GM18870 (cell line): Measurements from ENCODE around the gene RNF167.

Experiments
- ATAC-seq: cut with Tn5 transposase; IDR thresholded peaks from one replicate; pipeline ENCODE4 v1.9.1; 2021; ENCODE audit warnings: moderate library complexity; ENCODE audit not compliant: unreplicated experiment

RNF167 gene

DNA sequence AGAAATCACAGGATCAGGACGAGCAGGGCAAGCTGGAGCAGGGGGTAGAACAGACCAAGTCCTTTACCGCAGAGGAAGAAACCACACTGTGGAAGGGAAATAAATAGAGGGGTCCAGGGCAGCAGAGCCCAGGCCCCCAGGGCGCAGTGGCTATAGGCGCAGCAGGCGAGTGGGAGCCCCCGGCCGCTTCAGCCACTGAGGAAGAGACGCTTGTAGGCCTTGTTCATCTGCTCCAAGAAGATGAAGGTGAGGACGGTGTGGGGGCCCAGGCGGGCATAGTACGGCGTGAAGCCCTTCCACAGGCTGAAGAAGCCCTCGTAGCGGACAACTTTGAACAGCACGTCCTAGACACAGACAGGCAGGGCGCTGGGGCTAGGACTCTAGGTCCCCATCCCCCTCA is 2.5 kb upstream of the RNF167 start:
- no peak for ATAC-seq

DNA sequence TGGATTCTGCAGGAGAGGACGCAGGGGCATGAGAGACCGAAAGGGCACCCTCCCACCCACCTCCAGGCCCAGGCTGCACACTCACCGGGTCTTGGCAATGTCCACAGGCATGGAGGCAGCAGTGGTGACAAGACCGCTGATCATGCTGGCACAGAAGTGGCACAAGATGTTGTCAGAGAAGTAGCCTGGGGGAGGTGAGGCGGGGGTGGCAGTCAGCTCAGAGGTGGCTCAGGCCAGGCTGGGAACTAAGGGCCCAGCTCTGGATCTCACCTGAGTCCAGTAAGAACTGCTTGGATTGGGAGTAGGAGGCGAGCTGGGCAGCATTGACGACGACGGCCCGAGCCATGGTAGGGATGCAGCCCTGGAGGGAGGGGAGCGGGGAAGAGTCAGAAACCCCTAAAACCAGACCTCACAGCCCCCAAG is 2.0 kb upstream of the RNF167 start:
- ATAC-seq: no peak

DNA sequence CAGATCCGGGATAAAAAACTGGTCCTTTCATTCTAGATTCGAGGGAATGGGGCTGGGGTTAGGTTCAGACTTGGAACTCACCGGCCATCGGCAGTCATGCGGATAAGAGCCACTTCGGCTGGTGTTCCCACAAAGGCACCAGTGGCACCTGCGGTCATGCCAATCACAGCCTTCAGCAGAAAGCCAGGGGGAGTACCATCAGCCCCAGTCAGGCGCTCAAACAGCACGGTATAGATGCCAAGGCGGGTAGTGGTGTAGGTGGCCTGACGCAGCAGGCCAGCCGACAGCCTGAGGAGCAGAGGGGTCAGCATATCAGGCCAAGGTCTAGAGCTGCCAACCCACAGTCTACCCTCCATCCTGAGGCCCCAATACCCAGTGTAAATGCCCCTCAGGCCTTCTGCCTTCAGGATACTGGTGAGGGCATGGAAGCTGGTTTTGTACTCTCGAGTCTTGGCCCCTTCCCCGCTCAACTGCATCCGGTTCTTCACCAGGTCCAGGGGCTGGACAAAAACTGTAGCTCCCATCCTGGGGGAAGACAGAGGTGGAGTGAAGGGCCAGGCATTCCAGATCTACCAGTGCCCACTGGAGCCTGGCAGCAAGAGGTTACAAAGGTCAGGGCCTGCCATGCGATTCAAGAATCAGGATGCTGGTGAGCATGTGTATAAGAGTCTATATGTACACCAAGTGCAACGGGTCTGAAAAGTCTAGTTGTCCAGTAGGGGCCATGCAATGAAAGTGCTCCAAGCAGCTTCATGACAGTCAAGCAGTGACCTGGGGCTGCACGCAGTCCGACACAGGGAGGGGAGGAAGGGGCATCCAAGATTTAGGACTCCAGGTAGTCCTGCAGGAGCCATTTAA is 1.2 kb upstream of the RNF167 start:
- ATAC-seq: no peak

DNA sequence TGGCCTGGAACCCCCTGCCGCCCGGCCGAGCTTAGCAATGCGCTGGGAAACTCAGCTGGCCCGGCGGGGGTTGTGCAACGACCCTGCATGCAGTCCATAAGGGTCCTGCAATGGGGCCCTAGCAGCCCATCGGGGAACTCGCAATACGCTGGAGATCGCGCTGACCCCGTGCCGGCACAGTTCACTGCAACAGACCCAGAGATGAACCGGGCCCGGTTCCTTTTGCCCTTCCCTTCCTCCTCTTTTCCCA is 597 bp upstream of the RNF167 start:
- peak; percentile 10 for ATAC-seq

DNA sequence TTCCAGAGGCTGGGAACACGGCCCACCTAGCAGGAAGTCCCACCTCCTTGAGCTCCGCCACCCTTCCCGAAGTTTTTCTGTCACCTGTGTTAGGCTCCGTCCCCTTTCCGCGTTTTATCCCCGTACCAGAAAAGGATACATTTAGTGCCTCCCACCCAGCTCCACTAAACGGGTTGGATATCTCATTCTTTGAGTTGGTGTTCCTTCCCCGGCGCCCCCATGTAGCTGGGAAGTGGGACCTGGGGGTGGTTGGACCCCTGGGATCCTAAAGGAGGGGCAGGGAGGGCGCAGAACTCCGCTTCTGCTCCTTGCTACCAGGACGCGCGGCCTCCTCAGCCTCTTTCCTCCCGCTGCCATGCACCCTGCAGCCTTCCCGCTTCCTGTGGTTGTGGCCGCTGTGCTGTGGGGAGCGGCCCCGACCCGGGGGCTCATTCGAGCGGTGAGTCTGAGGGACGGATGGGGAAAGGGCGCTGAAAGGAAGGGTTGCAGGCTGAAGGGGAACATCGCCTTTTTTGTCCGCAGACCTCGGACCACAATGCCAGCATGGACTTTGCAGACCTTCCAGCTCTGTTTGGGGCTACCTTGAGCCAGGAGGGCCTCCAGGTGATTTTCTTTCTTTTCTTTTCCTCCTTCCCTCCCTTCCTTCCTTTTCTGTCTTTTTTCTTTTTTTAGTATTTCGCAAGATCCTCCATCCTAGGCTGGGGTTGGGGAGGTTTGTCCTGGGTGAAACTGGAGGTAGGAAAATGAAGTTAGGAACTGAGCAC is 669 bp downstream of the RNF167 start:
- no peak for ATAC-seq

DNA sequence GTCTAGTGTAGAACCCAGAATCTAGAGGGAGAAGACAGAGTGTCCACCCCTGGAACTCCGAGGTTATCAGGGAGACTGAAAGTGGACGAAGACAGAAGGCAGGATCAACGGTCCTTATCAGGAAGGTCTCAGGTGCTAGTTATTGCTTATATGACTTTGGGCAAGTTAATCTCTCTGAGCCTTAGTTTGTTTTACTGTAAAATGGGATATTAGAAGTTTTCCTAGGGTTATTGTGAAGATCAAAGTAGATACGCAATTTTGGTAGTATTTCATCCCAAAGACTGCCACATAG is 1.2 kb downstream of the RNF167 start:
- no peak for ATAC-seq

DNA sequence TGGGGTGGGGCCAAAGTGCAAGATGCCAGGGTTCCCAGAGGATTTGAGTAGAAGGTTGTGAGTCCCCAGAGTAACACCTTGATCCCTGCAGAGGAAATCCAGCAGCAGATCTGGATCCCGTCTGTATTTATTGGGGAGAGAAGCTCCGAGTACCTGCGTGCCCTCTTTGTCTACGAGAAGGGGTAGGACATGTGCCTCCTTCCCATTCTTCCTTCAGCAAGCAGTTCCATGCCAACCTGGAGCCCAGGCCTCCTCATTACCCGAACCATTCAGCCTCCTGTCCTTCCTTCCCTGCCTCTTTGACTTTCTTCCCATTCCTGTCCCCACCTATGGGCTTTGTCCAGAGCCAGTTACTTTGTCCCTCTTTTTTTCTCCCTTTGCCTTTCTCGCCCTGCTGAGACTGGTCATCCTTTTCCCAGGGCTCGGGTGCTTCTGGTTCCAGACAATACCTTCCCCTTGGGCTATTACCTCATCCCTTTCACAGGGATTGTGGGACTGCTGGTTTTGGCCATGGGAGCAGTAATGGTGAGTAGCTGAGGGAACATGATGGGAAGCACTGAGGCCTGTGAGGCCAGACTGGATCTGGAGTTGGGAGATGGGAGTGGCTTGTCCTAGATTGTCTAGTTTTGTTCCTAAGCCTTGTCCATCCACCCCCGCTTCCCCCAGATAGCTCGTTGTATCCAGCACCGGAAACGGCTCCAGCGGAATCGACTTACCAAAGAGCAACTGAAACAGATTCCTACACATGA is 2.9 kb downstream of the RNF167 start:
- ATAC-seq: no peak

DNA sequence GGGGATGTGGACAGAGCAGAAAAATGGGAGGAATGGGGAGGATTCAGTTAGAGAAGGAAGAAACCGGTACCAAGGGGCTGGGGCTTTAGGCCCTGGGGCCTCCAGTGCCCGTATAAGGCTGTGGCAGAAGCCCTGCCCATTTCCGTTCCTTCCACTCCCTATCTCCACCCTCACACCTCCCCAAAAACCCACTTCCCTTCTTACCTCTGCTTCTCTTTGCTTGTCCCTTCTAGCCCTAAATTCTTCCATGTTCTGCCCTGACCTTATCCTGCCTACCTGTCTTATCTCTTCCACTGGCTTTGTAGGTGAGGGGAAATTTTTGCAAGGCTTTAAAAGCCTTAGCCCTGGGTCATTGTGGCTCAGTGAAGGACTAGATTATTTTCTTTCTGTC is 4.1 kb downstream of the RNF167 start:
- no peak for ATAC-seq

DNA sequence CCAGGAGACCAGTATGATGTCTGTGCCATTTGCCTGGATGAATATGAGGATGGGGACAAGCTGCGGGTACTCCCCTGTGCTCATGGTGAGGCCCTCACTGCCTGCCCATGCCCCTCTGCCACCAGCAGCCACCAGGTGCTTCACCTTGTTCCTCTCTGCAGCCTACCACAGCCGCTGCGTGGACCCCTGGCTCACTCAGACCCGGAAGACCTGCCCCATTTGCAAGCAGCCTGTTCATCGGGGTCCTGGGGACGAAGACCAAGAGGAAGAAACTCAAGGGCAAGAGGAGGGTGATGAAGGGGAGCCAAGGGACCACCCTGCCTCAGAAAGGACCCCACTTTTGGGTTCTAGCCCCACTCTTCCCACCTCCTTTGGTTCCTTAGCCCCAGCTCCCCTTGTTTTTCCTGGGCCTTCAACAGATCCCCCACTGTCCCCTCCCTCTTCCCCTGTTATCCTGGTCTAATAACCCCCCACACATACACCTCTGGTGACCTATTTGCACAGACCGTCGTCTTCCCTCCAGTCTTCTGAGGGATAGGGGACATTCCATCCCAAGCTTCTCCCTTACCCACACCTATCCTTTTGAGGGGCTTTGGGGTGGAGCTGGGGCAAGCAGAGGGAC is 4.6 kb downstream of the RNF167 start:
- ATAC-seq: no peak

DNA sequence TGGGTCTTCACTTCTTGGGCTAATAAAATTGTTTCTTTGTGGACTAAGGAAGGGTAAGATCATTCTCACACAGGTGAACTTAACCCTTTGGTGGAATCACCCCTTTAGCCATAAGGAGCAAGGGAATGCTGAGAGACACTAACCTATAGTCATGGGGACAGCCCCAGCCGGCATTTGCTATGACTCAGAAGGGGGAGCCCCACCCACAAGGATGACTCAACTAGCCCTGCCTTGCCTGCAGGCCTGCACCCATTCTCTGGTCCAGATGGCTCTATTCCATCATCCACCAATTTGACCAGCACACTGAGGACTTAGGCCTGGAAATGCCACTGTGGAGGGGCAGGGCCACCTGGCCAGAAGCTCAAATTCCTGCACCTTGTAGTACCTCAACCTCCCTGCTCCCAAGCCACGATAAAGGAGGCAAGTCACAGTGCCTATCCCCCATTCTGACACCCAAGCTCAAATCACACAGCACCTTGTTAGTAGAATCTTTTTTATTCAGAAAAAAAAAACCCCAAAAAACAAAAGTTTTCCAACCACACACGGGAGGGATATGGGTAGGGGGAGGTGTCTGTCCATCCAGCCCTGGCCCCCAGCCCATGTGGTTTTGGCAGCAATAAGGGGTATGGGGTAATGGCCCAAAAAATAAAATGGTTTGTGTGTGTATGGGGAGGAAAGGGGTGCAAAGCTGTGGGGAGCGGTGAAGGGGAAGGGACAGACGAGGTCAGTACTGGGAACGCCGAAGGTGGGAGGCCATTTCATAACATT is 5.3 kb downstream of the RNF167 start:
- ATAC-seq: peak; percentile 36

DNA sequence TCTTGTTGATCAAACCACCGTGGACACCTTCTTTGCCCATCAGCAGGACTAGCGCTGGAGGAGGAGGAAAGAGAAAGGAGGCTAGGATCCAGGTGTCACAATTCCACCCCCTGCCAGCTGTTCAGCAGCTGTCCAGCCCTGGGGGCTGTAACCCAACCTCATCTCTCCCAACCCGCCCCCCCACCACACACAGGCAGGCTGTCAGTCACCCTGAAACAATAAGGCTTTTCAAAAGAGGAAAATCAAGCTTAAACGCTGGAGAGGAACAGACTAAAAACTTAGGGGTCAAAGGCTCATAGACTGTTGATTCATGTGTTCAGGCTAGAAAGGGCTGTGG is 5.8 kb downstream of the RNF167 start:
- no peak for ATAC-seq

DNA sequence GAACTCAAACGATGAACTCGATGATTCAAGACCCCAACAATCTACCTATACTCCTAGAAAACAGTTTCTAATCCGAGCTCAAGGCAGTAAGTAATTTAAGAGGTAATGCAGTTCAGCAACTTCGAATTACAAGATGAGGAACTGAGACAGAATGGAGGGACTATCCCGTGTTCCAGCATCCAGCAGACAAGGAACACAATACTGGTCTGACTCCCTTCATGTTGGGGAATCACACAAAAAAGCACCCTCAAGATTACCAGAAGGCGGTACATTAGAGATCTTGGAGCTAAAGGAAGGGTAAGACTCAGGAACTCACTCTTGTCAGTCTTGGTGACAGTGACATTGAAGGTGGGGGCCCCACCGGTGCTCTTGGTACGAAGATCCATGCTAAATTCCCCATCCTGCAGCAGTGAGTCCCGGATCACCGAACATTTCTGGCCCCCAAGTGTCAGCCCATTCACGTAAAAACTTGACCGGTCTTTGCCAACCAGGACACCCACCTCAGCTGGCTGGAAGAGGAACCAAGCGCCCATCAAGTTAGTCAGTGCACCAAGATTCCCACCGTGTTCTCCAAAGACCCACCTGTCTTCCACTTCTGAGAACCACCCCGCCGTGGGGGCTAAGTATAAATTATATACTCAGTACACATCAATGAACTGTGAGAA is 6.4 kb downstream of the RNF167 start:
- no peak for ATAC-seq

DNA sequence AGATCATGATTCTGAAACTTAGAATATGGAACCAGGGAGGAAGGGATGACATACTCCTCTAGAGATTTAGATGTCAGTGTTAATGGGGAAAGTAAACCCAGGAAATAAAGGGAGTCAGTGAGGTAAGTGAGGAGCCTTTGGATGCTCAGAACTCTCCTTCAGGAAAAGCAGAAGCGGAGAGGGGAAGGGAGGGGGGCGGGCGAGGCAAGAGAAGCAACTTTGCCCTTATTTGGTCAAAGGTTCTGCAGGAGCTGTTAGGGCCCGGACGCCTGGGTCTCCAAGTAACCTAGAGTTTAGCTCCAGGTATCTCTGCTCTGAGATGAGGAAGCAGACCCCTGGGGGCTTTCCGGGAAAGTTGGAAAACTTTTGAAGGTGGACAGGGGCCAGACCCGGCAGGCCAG is 6.9 kb downstream of the RNF167 start:
- ATAC-seq: no peak

DNA sequence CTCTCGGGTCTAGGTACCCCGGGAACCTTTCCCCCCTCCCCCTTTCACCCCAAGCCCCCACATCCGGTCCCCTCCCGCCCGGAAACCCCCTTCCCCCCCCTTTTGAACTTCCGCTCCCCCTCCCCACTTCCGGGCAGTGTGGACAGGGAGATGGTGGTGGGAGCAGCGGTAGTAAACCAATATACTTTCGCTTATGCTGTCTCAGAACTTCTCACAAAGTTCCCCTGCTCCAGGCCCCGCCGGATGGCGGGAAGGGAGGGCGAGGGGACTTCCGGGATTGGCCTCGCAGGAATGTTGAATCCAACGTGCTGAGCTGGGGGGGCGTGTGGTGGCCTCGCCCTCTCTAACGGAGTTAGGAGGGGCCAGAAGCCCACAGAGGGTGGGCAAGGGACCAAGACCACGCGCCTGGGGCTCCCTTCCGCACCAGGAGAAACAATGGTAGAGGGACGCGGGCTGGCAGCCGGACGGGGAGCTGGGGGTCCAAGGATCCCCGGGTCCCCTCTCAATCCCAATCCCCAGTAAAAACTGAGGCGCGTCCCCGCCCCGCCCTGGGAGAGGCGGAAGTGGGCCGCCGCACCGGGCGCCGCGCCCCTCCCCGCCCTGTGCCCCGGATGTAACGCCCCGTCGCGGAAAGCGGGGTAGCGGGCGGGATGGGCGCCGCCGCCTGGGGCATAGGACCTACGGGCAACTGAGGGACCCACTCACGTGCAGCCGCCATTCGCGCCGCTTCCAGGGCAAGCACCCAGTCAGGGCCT is 7.5 kb downstream of the RNF167 start:
- ATAC-seq: no peak

DNA sequence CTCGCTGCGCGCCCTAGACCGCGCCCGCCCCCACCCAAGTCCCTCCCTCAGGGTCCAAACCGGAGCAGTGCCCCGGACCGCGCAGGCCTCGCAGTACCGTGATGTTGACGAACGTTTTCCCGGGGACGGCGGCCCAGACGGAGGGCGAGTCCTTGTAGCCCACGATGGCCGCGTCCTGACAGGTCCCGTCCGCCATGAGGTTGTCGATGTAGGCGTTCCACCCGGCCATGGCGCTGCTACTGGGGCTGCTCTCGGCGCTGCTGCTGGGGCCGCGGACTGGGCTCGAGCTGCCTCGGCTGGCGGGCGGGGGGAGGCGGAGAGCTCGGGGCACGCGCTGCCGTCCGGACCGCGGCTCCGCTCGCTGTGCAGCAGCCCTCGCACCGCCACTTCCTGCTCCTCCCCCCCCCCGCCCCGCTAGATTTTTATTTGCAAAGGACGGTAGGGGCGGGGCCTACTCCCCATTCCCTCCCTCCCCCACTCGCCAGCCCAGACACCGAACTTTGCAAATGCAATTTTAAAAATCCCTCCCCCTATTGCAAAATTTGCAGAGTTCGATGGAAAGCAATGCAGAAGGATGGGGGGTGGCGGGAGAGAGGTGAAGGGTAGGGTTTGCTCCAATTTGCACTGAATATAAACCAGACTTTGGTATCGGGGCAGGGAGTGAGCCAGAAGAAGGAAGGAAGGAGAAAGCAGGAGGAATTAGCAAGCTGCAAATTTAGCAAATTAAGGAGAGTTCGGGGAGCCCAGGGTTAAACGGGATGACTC is 8.3 kb downstream of the RNF167 start, which contains the start of gene PFN1:
TSS of gene PFN1 (minus strand) at position 365 of the 765 bp plus-strand sequence. CDS start at position 229, 136 bp downstream.
- no peak for ATAC-seq

DNA sequence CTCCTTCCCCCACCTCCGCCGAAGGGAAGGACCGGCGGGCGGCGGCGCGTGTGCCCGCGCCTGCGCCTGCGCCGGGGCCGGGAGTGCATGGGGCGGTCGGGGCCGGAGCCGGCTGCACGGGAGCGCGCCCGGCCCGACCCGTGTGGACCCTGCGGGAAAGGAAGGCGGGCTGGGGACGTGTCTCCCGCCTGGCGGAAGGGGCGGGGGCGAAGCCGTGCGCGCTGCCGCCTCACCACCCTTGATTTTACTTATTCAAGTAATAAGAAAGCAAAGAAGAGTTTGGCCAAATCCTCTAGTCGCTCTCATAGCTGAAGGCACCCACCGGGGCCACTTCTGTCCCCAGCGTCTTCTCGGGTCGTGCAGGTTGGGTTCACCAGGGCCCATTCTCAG is 8.9 kb downstream of the RNF167 start:
- ATAC-seq: no peak

DNA sequence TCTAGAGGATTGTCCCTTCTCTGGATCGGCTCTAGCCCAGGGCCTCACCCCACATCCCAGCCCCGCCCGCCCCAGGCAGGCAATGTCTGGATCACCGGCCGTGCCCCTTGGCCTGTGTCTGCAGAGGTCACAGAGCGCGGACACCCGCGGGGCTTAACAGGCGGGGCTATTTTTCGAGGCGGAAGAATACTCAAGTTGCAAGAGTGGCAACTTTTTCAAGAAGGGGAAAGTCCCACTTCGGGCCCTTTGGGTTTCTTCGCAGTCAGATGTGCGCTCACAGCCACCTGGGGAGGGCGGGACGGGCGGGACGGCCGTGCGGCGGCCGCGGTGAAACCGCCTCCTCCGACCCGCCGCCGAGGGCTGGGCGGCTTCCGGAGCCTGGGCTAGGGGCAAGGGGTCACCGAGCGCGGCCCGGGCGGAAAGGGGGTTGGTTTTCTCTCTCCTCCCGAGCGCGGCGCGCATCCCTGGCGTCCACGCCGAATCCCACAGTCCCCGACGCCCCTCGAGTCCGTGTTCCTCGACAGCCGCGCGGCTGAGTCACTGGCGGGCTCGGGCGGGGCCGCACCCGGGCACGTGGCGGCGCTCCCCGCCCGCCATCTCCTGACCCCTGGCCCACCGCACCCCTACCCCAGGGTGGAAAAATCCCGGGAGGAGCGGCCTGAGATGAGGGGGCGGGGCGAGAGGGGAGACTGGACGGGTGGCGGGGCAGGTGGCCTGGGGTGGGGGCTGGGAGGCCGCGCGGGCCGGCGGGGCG is 9.4 kb downstream of the RNF167 start:
- ATAC-seq: no peak

DNA sequence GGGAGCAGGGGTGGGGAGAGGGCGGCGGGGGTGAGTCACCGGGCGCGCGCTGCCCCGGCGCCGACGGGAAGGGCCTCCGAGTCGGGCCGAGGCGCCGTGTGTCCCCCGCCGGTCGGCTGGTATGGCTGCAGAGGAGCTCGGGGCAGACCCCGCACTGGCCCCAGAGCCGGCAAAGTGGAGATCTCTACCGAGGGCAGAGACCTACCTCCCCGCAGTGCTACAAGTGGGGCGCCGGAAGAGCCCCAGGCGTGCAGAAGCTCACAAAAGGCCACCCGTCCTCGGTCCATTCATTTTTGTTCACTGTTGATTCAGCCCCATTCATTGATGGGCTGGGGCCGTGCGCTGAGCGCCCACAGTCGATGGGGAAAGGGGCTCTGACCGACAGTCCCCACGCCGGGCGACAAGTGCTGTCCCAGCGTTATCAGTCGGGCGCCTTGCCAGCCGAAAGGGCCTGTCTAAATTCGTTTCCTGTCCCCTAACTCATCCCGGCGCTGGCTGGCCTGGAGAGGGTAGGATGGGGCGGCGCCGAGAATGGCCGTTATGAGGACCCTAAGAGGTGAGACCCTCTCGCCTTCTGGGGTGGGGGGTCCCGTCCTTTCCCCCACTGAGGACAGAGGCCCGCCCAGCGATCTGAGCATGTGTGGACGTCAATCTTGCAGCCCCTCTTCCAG is 10.1 kb downstream of the RNF167 start:
- ATAC-seq: no peak
